IPS DF 6.9 (cell line): Measurements from ENCODE around the gene FANCI.

Source experiments
- DNase-seq: peaks from one replicate; pipeline ENCODE4 v3.0.0-alpha.2; 2013; ENCODE audit warnings: low read depth, low spot score
- H3K27ac ChIP-seq: one replicate; pipeline ENCODE4 v1.5.1; 2013; ENCODE audit warnings: low read length, control low read depth
- H3K27me3 ChIP-seq: 2 replicates; pipeline ENCODE4 v1.6.1; 2013; ENCODE audit warnings: mild to moderate bottlenecking, low read length; ENCODE audit not compliant: control insufficient read depth, insufficient read depth
- H3K36me3 ChIP-seq: 2 replicates; pipeline ENCODE4 v1.6.1; 2013; ENCODE audit warnings: low read length; ENCODE audit not compliant: control insufficient read depth, insufficient read depth
- H3K4me1 ChIP-seq: 2 replicates; pipeline ENCODE4 v1.6.1; 2013; ENCODE audit warnings: low read length; ENCODE audit not compliant: control insufficient read depth, insufficient read depth
- H3K4me3 ChIP-seq: 2 replicates; pipeline ENCODE4 v1.5.1; 2013; ENCODE audit warnings: mild to moderate bottlenecking, low read length
- H3K9me3 ChIP-seq: 2 replicates; pipeline ENCODE4 v1.6.1; 2013; ENCODE audit warnings: low read length, inconsistent platforms; ENCODE audit not compliant: control insufficient read depth, insufficient read depth
- WGBS: extraction: QIAGEN DNeasy Blood & Tissue Kit; methylation state at CpG from one replicate; pipeline ENCODE4 v1.1.7; 2013; ENCODE audit warnings: mixed read lengths, missing lambda C conversion rate; ENCODE audit not compliant: insufficient read length, insufficient coverage; 5-methylcytosine and 5-hydroxymethylcytosine counted together

FANCI gene

GRCh38 chr15:89201465-89202005 lies 42.2 kb upstream of the FANCI start:
- Histone ChIP-seq H3K4me1 (peaks cover 4% of the 10 kb centered on the region), H3K9me3 (no peaks in the 10 kb centered on the region), H3K4me3 (no peak overlapping the region), H3K27me3 (no peaks in the 10 kb centered on the region), H3K36me3 (no peaks in the 10 kb centered on the region), H3K27ac (no peak overlapping the region)
- no CpG with 5 or more reads among the region's 20 CpGs for WGBS
- no peak for DNase-seq

- Histone ChIP-seq H3K4me3 (no peak overlapping the region), H3K27ac (no peak overlapping the region), H3K27me3 (no peaks in the 10 kb centered on the region), H3K4me1 (peaks cover 5% of the 10 kb centered on the region), H3K9me3 (no peaks in the 10 kb centered on the region), H3K36me3 (no peaks in the 10 kb centered on the region)
- WGBS: no CpG with 5 or more reads among the region's 2 CpGs
- no peak for DNase-seq
Measured at GRCh38 chr15:89203705-89204273, 40.0 kb upstream of the FANCI start.

GRCh38 chr15:89205991-89206585 lies 37.7 kb upstream of the FANCI start:
- H3K27ac ChIP-seq: no peak overlapping the region
- no peak overlapping the region for H3K4me3 ChIP-seq
- WGBS: no CpG with 5 or more reads among the region's 14 CpGs
- H3K27me3 ChIP-seq: no peaks in the 10 kb centered on the region
- DNase-seq: no peak
- no peaks in the 10 kb centered on the region for H3K36me3 ChIP-seq
- peaks cover 5% of the 10 kb centered on the region for H3K4me1 ChIP-seq
- H3K9me3 ChIP-seq: no peaks in the 10 kb centered on the region

GRCh38 chr15:89206908-89207331 lies 36.9 kb upstream of the FANCI start:
- H3K4me3 ChIP-seq: no peak overlapping the region
- no peak overlapping the region for H3K27ac ChIP-seq
- peak; percentile 47 for DNase-seq
- H3K27me3 ChIP-seq: no peaks in the 10 kb centered on the region
- no peaks in the 10 kb centered on the region for H3K36me3 ChIP-seq
- H3K4me1 ChIP-seq: peaks cover 5% of the 10 kb centered on the region
- no peaks in the 10 kb centered on the region for H3K9me3 ChIP-seq
- no CpG with 5 or more reads among the region's 14 CpGs for WGBS

GRCh38 chr15:89208256-89208655 lies 35.5 kb upstream of the FANCI start:
- Histone ChIP-seq H3K27me3 (no peaks in the 10 kb centered on the region), H3K4me1 (peaks cover 3% of the 10 kb centered on the region; the same call in 1 of the 2 replicates), H3K4me3 (no peak overlapping the region), H3K9me3 (no peaks in the 10 kb centered on the region), H3K27ac (no peak overlapping the region), H3K36me3 (no peaks in the 10 kb centered on the region)
- DNase-seq: no peak

GRCh38 chr15:89209057-89209456 lies 34.7 kb upstream of the FANCI start:
- Histone ChIP-seq H3K27me3 (no peaks in the 10 kb centered on the region), H3K36me3 (no peaks in the 10 kb centered on the region), H3K27ac (no peak overlapping the region), H3K4me3 (no peak overlapping the region), H3K4me1 (peaks cover 3% of the 10 kb centered on the region; the same call in 1 of the 2 replicates), H3K9me3 (no peaks in the 10 kb centered on the region)
- WGBS: no CpG with 5 or more reads among the region's 1 CpG
- no peak for DNase-seq

GRCh38 chr15:89211678-89212170 lies 32.1 kb upstream of the FANCI start:
- Histone ChIP-seq H3K27ac (no peak overlapping the region), H3K27me3 (no peaks in the 10 kb centered on the region), H3K4me3 (no peak overlapping the region), H3K4me1 (peaks cover 1% of the 10 kb centered on the region; the same call in 1 of the 2 replicates), H3K9me3 (no peaks in the 10 kb centered on the region), H3K36me3 (no peaks in the 10 kb centered on the region)
- no CpG with 5 or more reads among the region's 5 CpGs for WGBS
- DNase-seq: no peak

GRCh38 chr15:89215627-89216026 lies 28.2 kb upstream of the FANCI start:
- WGBS: no CpG with 5 or more reads among the region's 2 CpGs
- Histone ChIP-seq H3K27me3 (no peaks in the 10 kb centered on the region), H3K36me3 (no peaks in the 10 kb centered on the region), H3K4me3 (no peak overlapping the region), H3K9me3 (no peaks in the 10 kb centered on the region), H3K4me1 (no peaks in the 10 kb centered on the region), H3K27ac (no peak overlapping the region)
- no peak for DNase-seq

- H3K27me3 ChIP-seq: no peaks in the 10 kb centered on the region
- H3K27ac ChIP-seq: no peak overlapping the region
- H3K4me1 ChIP-seq: 0 out of 2 replicates have a peak, but pooled peaks cover 2% of the 10 kb centered on the region
- H3K4me3 ChIP-seq: no peak overlapping the region
- H3K9me3 ChIP-seq: no peaks in the 10 kb centered on the region
- H3K36me3 ChIP-seq: no peaks in the 10 kb centered on the region
- no peak for DNase-seq
- WGBS: no CpG with 5 or more reads among the region's 20 CpGs
Measured at GRCh38 chr15:89217031-89217430, 26.7 kb upstream of the FANCI start.

GRCh38 chr15:89217686-89218376 lies 25.9 kb upstream of the FANCI start:
- H3K4me3 ChIP-seq: no peak overlapping the region
- no peaks in the 10 kb centered on the region for H3K27me3 ChIP-seq
- 0 out of 2 replicates have a peak, but pooled peaks cover 2% of the 10 kb centered on the region for H3K4me1 ChIP-seq
- no peaks in the 10 kb centered on the region for H3K36me3 ChIP-seq
- H3K27ac ChIP-seq: no peak overlapping the region
- no peak for DNase-seq
- no CpG with 5 or more reads among the region's 6 CpGs for WGBS
- H3K9me3 ChIP-seq: no peaks in the 10 kb centered on the region
